Superior temporal gyrus (tissue), 1 donor: ENCODE results near the gene OR52W1.

Experiments
- DNase-seq: peaks from one replicate; pipeline ENCODE4 v3.0.0-alpha.2; 2016; ENCODE audit errors: extremely low spot score

OR52W1 gene

GRCh38 chr11:6199174-6199810 lies at the start of gene OR52W1:
Gene OR52W1 (plus strand): TSS chr11:6199224. CDS start chr11:6199224, 0 bp downstream.
- DNase-seq: no peak

- no peak for DNase-seq
These were observed 47.9 kb upstream of the OR52W1 start for GRCh38 chr11:6151117-6151516.

GRCh38 chr11:6152126-6152525 lies 46.9 kb upstream of the OR52W1 start:
- DNase-seq: no peak

GRCh38 chr11:6156628-6157359 lies 42.2 kb upstream of the OR52W1 start:
- DNase-seq: no peak

GRCh38 chr11:6170226-6170625 lies 28.8 kb upstream of the OR52W1 start, which contains the start of gene OR52B2:
Gene OR52B2 (minus strand): TSS chr11:6170326. CDS start chr11:6170326, 0 bp downstream.
- DNase-seq: no peak

- no peak for DNase-seq
These were observed 23.6 kb upstream of the OR52W1 start for GRCh38 chr11:6175440-6175839.

- DNase-seq: no peak
These were observed 7.3 kb upstream of the OR52W1 start for GRCh38 chr11:6191742-6192141.

- DNase-seq: no peak
These were observed 4.9 kb upstream of the OR52W1 start for GRCh38 chr11:6194065-6194581.

GRCh38 chr11:6196396-6196795 lies 2.6 kb upstream of the OR52W1 start:
- DNase-seq: no peak

GRCh38 chr11:6197466-6198200 lies 1.4 kb upstream of the OR52W1 start:
- no peak for DNase-seq

GRCh38 chr11:6200975-6201374 lies 2.0 kb downstream of the OR52W1 start:
- no peak for DNase-seq

- DNase-seq: no peak
These were observed 2.5 kb downstream of the OR52W1 start for GRCh38 chr11:6201481-6201880.

- no peak for DNase-seq
These were observed 3.0 kb downstream of the OR52W1 start for GRCh38 chr11:6202041-6202440.

- no peak for DNase-seq
These were observed 4.3 kb downstream of the OR52W1 start for GRCh38 chr11:6203327-6203726.

GRCh38 chr11:6204706-6205105 lies 5.7 kb downstream of the OR52W1 start:
- DNase-seq: no peak

GRCh38 chr11:6205366-6205765 lies 6.3 kb downstream of the OR52W1 start, which contains the start of gene C11orf42:
Gene C11orf42 (plus strand): TSS chr11:6205557. CDS start chr11:6205616, 59 bp downstream.
- no peak for DNase-seq

GRCh38 chr11:6206456-6207180 lies 7.6 kb downstream of the OR52W1 start:
- DNase-seq: no peak

GRCh38 chr11:6209801-6210200 lies 10.8 kb downstream of the OR52W1 start:
- no peak for DNase-seq

- DNase-seq: no peak
These were observed 11.4 kb downstream of the OR52W1 start for GRCh38 chr11:6210274-6210955.

- DNase-seq: no peak
These were observed 15.5 kb downstream of the OR52W1 start for GRCh38 chr11:6214530-6214929.

GRCh38 chr11:6216501-6216900 lies 17.5 kb downstream of the OR52W1 start:
- no peak for DNase-seq
